HEK293T (cell line): Measurements from ENCODE around the gene SHISA9.

ENCODE experiments used
- ARNT ChIP-seq: fragments of 450-650 bp; IDR thresholded peaks from 2 replicates; pipeline ENCODE4 v1.6.1; 2017; ENCODE audit warnings: mild to moderate bottlenecking
- PKNOX1 ChIP-seq: fragments of 450-650 bp; IDR thresholded peaks from 2 replicates; pipeline ENCODE4 v1.6.1; 2016
- SP1 ChIP-seq: fragments of 450-650 bp; IDR thresholded peaks from 2 replicates; pipeline ENCODE4 v1.6.1; 2017
- SUZ12 ChIP-seq: fragments of 450-650 bp; IDR thresholded peaks from 2 replicates; pipeline ENCODE4 v1.6.1; 2016; ENCODE audit warnings: mild to moderate bottlenecking

DNA sequence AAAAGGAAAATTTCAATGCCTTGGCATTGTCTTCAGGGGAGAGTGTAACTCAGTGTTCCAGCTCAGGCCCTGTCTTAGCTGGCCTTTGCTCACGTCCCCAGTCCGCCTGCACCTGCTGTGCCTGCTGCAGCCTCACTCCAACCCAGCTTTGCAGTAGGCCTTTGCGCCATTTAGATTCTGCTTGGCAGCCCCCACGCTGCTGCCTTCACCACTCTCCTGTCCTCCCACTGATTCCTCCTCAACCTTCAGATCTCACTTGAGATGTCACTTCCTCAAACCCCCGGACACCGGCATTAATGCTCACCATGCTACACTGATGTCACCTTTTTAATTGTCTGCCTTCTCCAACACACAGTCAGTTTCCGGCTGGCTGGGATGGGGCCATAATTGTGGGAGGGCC lies 166.2 kb downstream of the SHISA9 start:
- no peak for TF ChIP-seq ARNT
- no peak for TF ChIP-seq SUZ12
- TF ChIP-seq PKNOX1, result no peak
- TF ChIP-seq SP1, result no peak
